Caco-2 (cell line): ENCODE results near the gene JAG2. TPM values are rescaled to one million over a fixed set of nuclear protein-coding genes. Genes with fewer than 3 reads are reported as not detected.
A peak's percentile ranks its signal among the peaks of the same experiment; 100 is the strongest.

Experiments used
- BruUV-seq: library from RNA; stranded (reverse); fragments of 400-500 nt; replicated peaks from 2 replicates; lab custom pipeline; 2021; lab: Mats Ljungman, UMichigan
- CTCF ChIA-PET: fragments of 300-600 bp; sonication (Branson Sonifier 250); formaldehyde crosslinking; loops from one replicate; lab custom pipeline; 2022; ENCODE audit warnings: antibody characterized with exemption; lab: Charles Lee
- POLR2A ChIA-PET: fragments of 300-600 bp; sonication (Branson Sonifier 250); formaldehyde crosslinking; loops from one replicate; lab custom pipeline; 2022; ENCODE audit warnings: antibody characterized with exemption; lab: Charles Lee
- DNase-seq, 2 experiments: peaks; one replicate each; pipeline versions ENCODE4 v3.0.0 to v3.0.0-alpha.2; 2020 to 2022
- H3K27me3 ChIP-seq: replicated peaks from 2 replicates; pipeline ENCODE4 v1.6.0; 2011; ENCODE audit warnings: low read length; ENCODE audit not compliant: control insufficient read depth, insufficient read depth
- H3K36me3 ChIP-seq: 2 replicates; pipeline ENCODE4 v1.5.1; 2011; ENCODE audit warnings: low read length; ENCODE audit not compliant: control insufficient read depth, insufficient read depth
- H3K4me1 ChIP-seq: fragments of 250-450 bp; sonication (Bioruptor Pico); 2 replicates; pipeline ENCODE4 v1.5.1; 2020; ENCODE audit warnings: mild to moderate bottlenecking
- H3K4me3 ChIP-seq: 2 replicates; pipeline ENCODE4 v1.5.1; 2011; ENCODE audit warnings: low read depth, mild to moderate bottlenecking, control low read depth, low read length
- H3K9me3 ChIP-seq: fragments of 250-450 bp; sonication (Bioruptor Pico); 2 replicates; pipeline ENCODE4 v1.5.1; 2020; ENCODE audit warnings: mild to moderate bottlenecking, moderate library complexity
- H3K27ac Mint-ChIP-seq: one replicate; pipeline ENCODE4 v1.8.0; 2022; ENCODE audit warnings: mixed read lengths; ENCODE audit not compliant: unreplicated experiment
- H3K27me3 Mint-ChIP-seq: one replicate; pipeline ENCODE4 v1.8.0; 2022; ENCODE audit warnings: mixed read lengths; ENCODE audit not compliant: insufficient read depth, unreplicated experiment
- H3K36me3 Mint-ChIP-seq: one replicate; pipeline ENCODE4 v1.8.0; 2022; ENCODE audit warnings: mild to moderate bottlenecking, mixed read lengths; ENCODE audit not compliant: insufficient read depth, unreplicated experiment
- H3K4me1 Mint-ChIP-seq: one replicate; pipeline ENCODE4 v1.8.0; 2022; ENCODE audit warnings: low read depth, mixed read lengths; ENCODE audit not compliant: unreplicated experiment
- H3K4me3 Mint-ChIP-seq: one replicate; pipeline ENCODE4 v1.8.0; 2022; ENCODE audit warnings: mild to moderate bottlenecking, moderate library complexity, mixed read lengths; ENCODE audit not compliant: unreplicated experiment
- H3K9me3 Mint-ChIP-seq: one replicate; pipeline ENCODE4 v1.8.0; 2022; ENCODE audit warnings: mixed read lengths; ENCODE audit not compliant: unreplicated experiment
- intact Hi-C: fragments of 100-400 bp; cut with micrococcal nuclease; formaldehyde crosslinking; loops from one replicate; pipeline ENCODE4 v1.10.0; 2022; ENCODE audit not compliant: unreplicated experiment
- total RNA-seq: library from RNA; stranded (reverse); gene quantifications from 2 replicates; pipeline ENCODE4 v1.2.3, GENCODE V29; 2022
- TF ChIP-seq, protein P1 (sequence below), 2 experiments: fragments of 200-600 bp in 1 of 2; IDR thresholded peaks; 1 replicate in 1 of 2; 2 replicates in 1 of 2; pipeline versions ENCODE4 v1.5.1 to v1.8.0; 2011 to 2022; ENCODE audit warnings: antibody characterized with exemption in 1 of 2, control low read depth in 1 of 2, inconsistent platforms in 1 of 2, low read depth in 1 of 2, low read length in 1 of 2, mild to moderate bottlenecking in 1 of 2, moderate library complexity in 1 of 2; ENCODE audit not compliant: insufficient read depth in 1 of 2, severe bottlenecking in 1 of 2, unreplicated experiment in 1 of 2

The JAG2 gene
- total RNA-seq, 1 experiment from 2014 or later, result 43.0 TPM

- ChIA-PET CTCF (no interaction called here), POLR2A (no interaction called here)
- Mint-ChIP-seq H3K36me3 (peaks cover 20% of the 10 kb centered on the region), H3K9me3 (no peaks in the 10 kb centered on the region), H3K27ac (no peak overlapping the region), H3K27me3 (peaks cover 11% of the 10 kb centered on the region), H3K4me1 (peaks cover 6% of the 10 kb centered on the region), H3K4me3 (no peak overlapping the region)
- no peaks in the 10 kb centered on the region for H3K36me3 ChIP-seq
- no peaks in the 10 kb centered on the region for H3K9me3 ChIP-seq
- 0 out of 2 replicates have a peak, but pooled peaks cover 3% of the 10 kb centered on the region for H3K4me1 ChIP-seq
- intact Hi-C loops, result no loop called here
- no peaks in the 10 kb centered on the region; the same call in 1 of the 2 replicates for H3K27me3 ChIP-seq
- no peak for DNase-seq
- no TSS peak for BruUV-seq
- H3K4me3 ChIP-seq, result no peak overlapping the region
- TF ChIP-seq, protein P1, sequence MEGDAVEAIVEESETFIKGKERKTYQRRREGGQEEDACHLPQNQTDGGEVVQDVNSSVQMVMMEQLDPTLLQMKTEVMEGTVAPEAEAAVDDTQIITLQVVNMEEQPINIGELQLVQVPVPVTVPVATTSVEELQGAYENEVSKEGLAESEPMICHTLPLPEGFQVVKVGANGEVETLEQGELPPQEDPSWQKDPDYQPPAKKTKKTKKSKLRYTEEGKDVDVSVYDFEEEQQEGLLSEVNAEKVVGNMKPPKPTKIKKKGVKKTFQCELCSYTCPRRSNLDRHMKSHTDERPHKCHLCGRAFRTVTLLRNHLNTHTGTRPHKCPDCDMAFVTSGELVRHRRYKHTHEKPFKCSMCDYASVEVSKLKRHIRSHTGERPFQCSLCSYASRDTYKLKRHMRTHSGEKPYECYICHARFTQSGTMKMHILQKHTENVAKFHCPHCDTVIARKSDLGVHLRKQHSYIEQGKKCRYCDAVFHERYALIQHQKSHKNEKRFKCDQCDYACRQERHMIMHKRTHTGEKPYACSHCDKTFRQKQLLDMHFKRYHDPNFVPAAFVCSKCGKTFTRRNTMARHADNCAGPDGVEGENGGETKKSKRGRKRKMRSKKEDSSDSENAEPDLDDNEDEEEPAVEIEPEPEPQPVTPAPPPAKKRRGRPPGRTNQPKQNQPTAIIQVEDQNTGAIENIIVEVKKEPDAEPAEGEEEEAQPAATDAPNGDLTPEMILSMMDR (IDR thresholded peaks at IDR 0.05; ENCODE audit: insufficient read depth in 1 of 2, low read depth in 1 of 2, low read length in 1 of 2, severe bottlenecking in 1 of 2, unreplicated experiment in 1 of 2), result no peak
Observed at GRCh38 chr14:105197211-105197641, 28.6 kb upstream of the JAG2 start.

- CTCF ChIA-PET, result no interaction called here
- Mint-ChIP-seq H3K9me3 (no peaks in the 10 kb centered on the region), H3K27ac (no peak overlapping the region), H3K4me3 (no peak overlapping the region), H3K27me3 (peaks cover 11% of the 10 kb centered on the region), H3K4me1 (peaks cover 6% of the 10 kb centered on the region), H3K36me3 (peaks cover 17% of the 10 kb centered on the region)
- intact Hi-C loops, result no loop called here
- Histone ChIP-seq H3K4me3 (no peak overlapping the region), H3K36me3 (no peaks in the 10 kb centered on the region), H3K27me3 (no peaks in the 10 kb centered on the region; the same call in 1 of the 2 replicates), H3K9me3 (no peaks in the 10 kb centered on the region), H3K4me1 (0 out of 2 replicates have a peak, but pooled peaks cover 3% of the 10 kb centered on the region)
- TF ChIP-seq, protein P1 (IDR thresholded peaks at IDR 0.05; ENCODE audit: insufficient read depth in 1 of 2, low read depth in 1 of 2, low read length in 1 of 2, severe bottlenecking in 1 of 2, unreplicated experiment in 1 of 2), result no peak
- DNase-seq, result no peak
- BruUV-seq, result no TSS peak
- POLR2A ChIA-PET, result no interaction called here
Observed at GRCh38 chr14:105196265-105196960, 27.8 kb upstream of the JAG2 start.

DNA sequence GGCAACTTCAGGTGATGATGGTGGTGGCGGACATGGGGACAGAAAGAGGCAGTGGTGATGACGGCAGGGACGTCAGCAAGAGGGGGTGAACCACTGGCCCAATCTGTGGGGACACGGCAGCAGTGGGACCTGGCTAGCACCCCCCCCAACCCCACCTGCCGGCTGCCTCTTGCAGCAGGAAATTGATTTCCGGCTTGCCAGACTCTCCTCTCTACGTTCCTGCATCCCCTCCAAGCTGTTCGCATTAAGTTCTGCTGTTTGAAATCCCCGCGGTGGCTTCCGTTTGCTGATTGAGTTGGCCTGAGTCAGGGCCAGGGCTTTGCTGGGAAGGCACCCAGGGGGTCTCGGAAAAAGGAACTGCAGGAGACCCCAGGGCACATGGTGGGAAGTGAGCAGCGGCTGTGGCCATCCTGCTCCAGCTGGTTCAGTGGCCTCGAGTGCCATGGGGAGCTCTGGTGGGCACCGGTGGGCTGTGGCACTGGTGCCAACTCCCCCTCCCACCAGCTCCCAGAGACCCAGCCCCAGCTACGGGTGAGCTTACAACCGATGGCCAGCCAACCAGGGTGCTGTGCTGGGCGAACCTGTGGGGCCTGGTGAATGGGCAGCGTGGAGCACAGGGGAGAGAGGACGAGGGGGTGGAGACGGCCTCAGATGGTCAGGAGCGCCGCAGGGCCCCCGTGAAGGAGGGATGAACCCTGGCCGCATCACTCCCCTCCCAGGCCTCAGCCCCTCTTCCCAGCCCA is 27.1 kb upstream of the JAG2 start:
- Mint-ChIP-seq H3K36me3 (peaks cover 17% of the 10 kb centered on the region), H3K9me3 (no peaks in the 10 kb centered on the region), H3K4me3 (peak overlapping the region; percentile 57), H3K4me1 (peaks cover 6% of the 10 kb centered on the region), H3K27me3 (peaks cover 11% of the 10 kb centered on the region), H3K27ac (no peak overlapping the region)
- Histone ChIP-seq H3K36me3 (no peaks in the 10 kb centered on the region), H3K9me3 (no peaks in the 10 kb centered on the region), H3K4me1 (0 out of 2 replicates have a peak, but pooled peaks cover 3% of the 10 kb centered on the region), H3K27me3 (no peaks in the 10 kb centered on the region; the same call in 1 of the 2 replicates), H3K4me3 (no peak overlapping the region)
- BruUV-seq, result no TSS peak
- CTCF ChIA-PET, result no interaction called here
- TF ChIP-seq, protein P1 (IDR thresholded peaks at IDR 0.05; ENCODE audit: insufficient read depth in 1 of 2, low read depth in 1 of 2, low read length in 1 of 2, severe bottlenecking in 1 of 2, unreplicated experiment in 1 of 2), result no peak
- no peak for DNase-seq
- POLR2A ChIA-PET, result no interaction called here
- intact Hi-C loops, result no loop called here
